GM12892 (cell line): ENCODE data around the gene SLC30A10.

Experiments used
- POLR2A ChIP-seq: IDR thresholded peaks from 2 replicates; pipeline ENCODE4 v1.6.1; 2011; ENCODE audit warnings: low read depth, low read length, control low read depth
- POLR2AphosphoS5 ChIP-seq: IDR thresholded peaks from 2 replicates; pipeline ENCODE4 v1.6.1; 2011; ENCODE audit warnings: low read depth, low read length, control low read depth
- TAF1 ChIP-seq: IDR thresholded peaks from 2 replicates; pipeline ENCODE4 v1.6.1; 2011; ENCODE audit warnings: low read depth, mild to moderate bottlenecking, control low read depth, low read length, borderline replicate concordance

DNA sequence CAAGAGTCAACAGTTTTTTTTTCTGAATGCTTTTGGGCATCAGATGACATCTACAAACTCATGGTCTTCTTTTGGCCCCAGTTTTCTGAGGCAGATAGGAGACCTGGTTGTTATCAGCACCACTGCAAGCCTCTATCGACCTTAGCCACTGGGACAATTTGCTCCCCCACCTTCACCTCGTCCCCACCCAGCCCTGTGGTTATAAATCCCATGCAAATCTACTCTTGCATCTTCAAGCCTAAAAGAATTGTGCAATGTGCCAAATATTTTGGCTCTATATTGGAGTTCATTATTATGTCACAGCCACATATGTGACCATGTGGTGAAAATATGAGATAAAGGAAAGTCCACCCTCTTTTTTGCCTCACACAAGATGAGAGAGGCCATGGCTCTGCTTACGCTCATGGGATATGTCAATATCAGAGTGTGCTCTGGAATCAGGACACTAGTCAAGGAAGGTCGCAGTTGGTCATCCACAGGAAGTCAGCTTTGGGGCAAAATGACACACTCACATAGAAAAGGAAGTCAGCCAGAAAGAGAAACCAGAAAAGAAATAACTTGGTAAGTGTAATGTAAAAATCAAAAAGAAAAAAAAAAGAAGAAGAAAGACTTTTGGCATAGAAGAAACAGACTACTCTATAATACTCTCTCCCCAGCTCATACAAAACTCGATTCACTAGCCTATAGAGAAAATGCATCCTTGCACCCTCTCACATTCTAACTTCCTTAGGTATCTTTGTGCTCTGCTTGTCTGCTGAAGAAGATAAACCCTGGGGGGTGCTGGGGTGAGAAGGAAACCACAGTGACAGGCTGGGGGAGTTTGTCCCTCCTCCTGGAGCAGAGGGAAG lies 21.2 kb downstream of the SLC30A10 start:
- TF ChIP-seq POLR2A: no peak
- no peak for TF ChIP-seq POLR2AphosphoS5
- no peak for TF ChIP-seq TAF1
